HEK293 (cell line): ENCODE results near the gene SLC2A6.

Experiments
- CTCF ChIA-PET: fragments of 350-600 bp; formaldehyde crosslinking; extraction: SDS; loops from one replicate; lab custom pipeline; 2021; ENCODE audit warnings: antibody characterized with exemption; lab: Yijun Ruan, JAX
- POLR2A ChIA-PET: fragments of 300-600 bp; formaldehyde crosslinking; extraction: SDS; loops from one replicate; lab custom pipeline; 2020; ENCODE audit warnings: antibody characterized with exemption, inconsistent platforms; lab: Yijun Ruan, JAX
- H3K27ac ChIP-seq: fragments of 200-500 bp; sonication (Bioruptor generic); 2 replicates; pipeline ENCODE4 v1.5.1; 2014; ENCODE audit warnings: low read depth, low read length, control low read depth, inconsistent platforms; ENCODE audit errors: extremely low read depth
- H3K36me3 ChIP-seq, 2 experiments: fragments of 200-500 bp in 1 of 2; sonication (Bioruptor generic) in 1 of 2; 1 replicate in 1 of 2; 2 replicates in 1 of 2; pipeline ENCODE4 v1.5.1; 2014 to 2017; ENCODE audit warnings: inconsistent platforms in 2 of 2, low read length in 2 of 2; ENCODE audit not compliant: control insufficient read depth in 2 of 2, insufficient read depth in 1 of 2
- H3K4me1 ChIP-seq: fragments of 200-500 bp; sonication (Bioruptor generic); 2 replicates; pipeline ENCODE4 v1.5.1; 2014; ENCODE audit warnings: mild to moderate bottlenecking, low read length, inconsistent platforms; ENCODE audit not compliant: control insufficient read depth, insufficient read depth
- H3K4me3 ChIP-seq: 2 replicates; pipeline ENCODE4 v1.5.1; 2011; ENCODE audit warnings: low read depth, mild to moderate bottlenecking, control low read depth, low read length, moderate library complexity
- H3K9me3 ChIP-seq: fragments of 200-500 bp; sonication (Bioruptor generic); 2 replicates; pipeline ENCODE4 v1.5.1; 2014; ENCODE audit warnings: low read depth, low read length, inconsistent platforms; ENCODE audit not compliant: control insufficient read depth, insufficient read depth
- FEZF1 ChIP-seq: fragments of 450-650 bp; formaldehyde crosslinking; IDR thresholded peaks from 2 replicates; pipeline ENCODE4 v1.5.1; 2016; ENCODE audit warnings: missing biosample characterization, missing genetic modification characterization
- HOXA7 ChIP-seq: sonication (generic); formaldehyde crosslinking; IDR thresholded peaks from 2 replicates; pipeline ENCODE4 v1.8.1; 2022; ENCODE audit warnings: missing genetic modification reagents, borderline replicate concordance
- KLF17 ChIP-seq: fragments of 450-650 bp; formaldehyde crosslinking; IDR thresholded peaks from 2 replicates; pipeline ENCODE4 v1.5.1; 2016; ENCODE audit warnings: missing biosample characterization, missing genetic modification characterization
- OSR2 ChIP-seq: fragments of 450-650 bp; formaldehyde crosslinking; IDR thresholded peaks from 2 replicates; pipeline ENCODE4 v1.5.1; 2016; ENCODE audit warnings: missing biosample characterization, missing genetic modification characterization
- PATZ1 ChIP-seq: fragments of 450-650 bp; formaldehyde crosslinking; IDR thresholded peaks from 2 replicates; pipeline ENCODE4 v1.5.1; 2016; ENCODE audit warnings: missing biosample characterization, missing genetic modification characterization
- PRDM4 ChIP-seq: fragments of 450-650 bp; formaldehyde crosslinking; IDR thresholded peaks from 2 replicates; pipeline ENCODE4 v1.5.1; 2017; ENCODE audit warnings: missing biosample characterization, missing genetic modification characterization
- TCF7L2 ChIP-seq: IDR thresholded peaks from 2 replicates; pipeline ENCODE4 v1.6.1; 2011; ENCODE audit warnings: low read depth, mild to moderate bottlenecking, inconsistent platforms, low read length, moderate library complexity, borderline replicate concordance
- ZBTB44 ChIP-seq: fragments of 450-650 bp; IDR thresholded peaks from 2 replicates; pipeline ENCODE4 v1.5.1; 2018; ENCODE audit warnings: missing biosample characterization, mild to moderate bottlenecking, missing genetic modification characterization
- ZBTB48 ChIP-seq: fragments of 450-650 bp; formaldehyde crosslinking; IDR thresholded peaks from 2 replicates; pipeline ENCODE4 v1.5.1; 2016; ENCODE audit warnings: missing biosample characterization, missing genetic modification characterization
- ZBTB6 ChIP-seq: fragments of 450-650 bp; formaldehyde crosslinking; IDR thresholded peaks from 2 replicates; pipeline ENCODE4 v1.5.1; 2017; ENCODE audit warnings: missing biosample characterization, missing genetic modification characterization
- ZNF146 ChIP-seq: fragments of 450-650 bp; formaldehyde crosslinking; IDR thresholded peaks from 2 replicates; pipeline ENCODE4 v1.5.1; 2016; ENCODE audit warnings: missing biosample characterization, missing genetic modification characterization
- ZNF174 ChIP-seq: fragments of 450-650 bp; formaldehyde crosslinking; IDR thresholded peaks from 2 replicates; pipeline ENCODE4 v1.5.0; 2017; ENCODE audit warnings: missing biosample characterization, mild to moderate bottlenecking, missing genetic modification characterization
- ZNF24 ChIP-seq: fragments of 450-650 bp; formaldehyde crosslinking; IDR thresholded peaks from 2 replicates; pipeline ENCODE4 v1.5.1; 2016; ENCODE audit warnings: missing biosample characterization, missing genetic modification characterization
- ZNF248 ChIP-seq: fragments of 450-650 bp; formaldehyde crosslinking; IDR thresholded peaks from 2 replicates; pipeline ENCODE4 v1.5.1; 2017; ENCODE audit warnings: missing biosample characterization, missing genetic modification characterization
- ZNF280C ChIP-seq: fragments of 450-650 bp; formaldehyde crosslinking; IDR thresholded peaks from 2 replicates; pipeline ENCODE4 v1.5.1; 2016; ENCODE audit warnings: missing biosample characterization, missing genetic modification characterization
- ZNF391 ChIP-seq: fragments of 450-650 bp; formaldehyde crosslinking; IDR thresholded peaks from 2 replicates; pipeline ENCODE4 v1.5.1; 2016; ENCODE audit warnings: low read depth, missing biosample characterization, missing genetic modification characterization, borderline replicate concordance
- ZNF560 ChIP-seq: fragments of 450-650 bp; formaldehyde crosslinking; IDR thresholded peaks from 2 replicates; pipeline ENCODE4 v1.5.1; 2017; ENCODE audit warnings: missing biosample characterization, missing genetic modification characterization, borderline replicate concordance
- ZNF707 ChIP-seq: fragments of 450-650 bp; formaldehyde crosslinking; IDR thresholded peaks from 2 replicates; pipeline ENCODE4 v1.5.1; 2016; ENCODE audit warnings: missing biosample characterization, missing genetic modification characterization

The SLC2A6 gene

GRCh38 chr9:133459476-133460404 lies 19.2 kb downstream of the SLC2A6 start, which contains the start of gene CACFD1 (continued):
- TF ChIP-seq PATZ1 (tag by site-specific recombination), result peak; percentile 82

- Histone ChIP-seq H3K9me3 (no peaks in the 10 kb centered on the region), H3K4me3 (no peak overlapping the region; the same call in 1 of the 2 replicates), H3K27ac (no peak overlapping the region), H3K4me1 (no peaks in the 10 kb centered on the region), H3K36me3 (peaks cover 0 to 7% of the 10 kb centered on the region in 2 experiments; a peak in 1 of 3 replicates)
- TF ChIP-seq ZNF174 (tag by site-specific recombination), result no peak
- TF ChIP-seq ZNF146 (tag by site-specific recombination), result no peak
- no peak for TF ChIP-seq ZBTB6 (tag by site-specific recombination)
- TF ChIP-seq ZNF707 (tag by site-specific recombination), result no peak
- no peak for TF ChIP-seq ZNF280C (tag by site-specific recombination)
- no peak for TF ChIP-seq ZBTB48
- no peak for TF ChIP-seq OSR2 (tag by site-specific recombination)
- TF ChIP-seq ZNF560 (tag by site-specific recombination), result no peak
- no peak for TF ChIP-seq KLF17 (tag by site-specific recombination)
- no peak for TF ChIP-seq HOXA7 (CRISPR knock-in tag)
- no peak for TF ChIP-seq ZNF248 (tag by site-specific recombination)
- no peak for TF ChIP-seq FEZF1 (tag by site-specific recombination)
- TF ChIP-seq ZNF391, result no peak
- TF ChIP-seq ZNF24 (tag by site-specific recombination), result no peak
- no peak for TF ChIP-seq PRDM4 (tag by site-specific recombination)
- TF ChIP-seq ZBTB44 (tag by site-specific recombination), result no peak
- no peak for TF ChIP-seq TCF7L2
- POLR2A ChIA-PET, result interaction anchor here (0.5 to 2.0 kb wide), 32 partner anchors 8 to 428 kb away, joined by 3 to 28 read pairs (median 5); partner anchors contain the start of genes ADAMTS13, GTF3C5, MED22 and REXO4
- CTCF ChIA-PET, result interaction anchor here (0.8 to 1.8 kb wide), 10 partner anchors 7 to 437 kb away, joined by 3 to 7 read pairs (median 4); no protein-coding TSS in a partner anchor
Observed at GRCh38 chr9:133458643-133459312, 20.1 kb downstream of the SLC2A6 start.
